Measurements from ENCODE around the gene ARHGEF6. TPM values are rescaled to one million over a fixed set of nuclear protein-coding genes. Genes with fewer than 3 reads are reported as not detected.

ARHGEF6 gene
- polyA plus RNA-seq, 1 experiment = 6.8 TPM

DNA sequence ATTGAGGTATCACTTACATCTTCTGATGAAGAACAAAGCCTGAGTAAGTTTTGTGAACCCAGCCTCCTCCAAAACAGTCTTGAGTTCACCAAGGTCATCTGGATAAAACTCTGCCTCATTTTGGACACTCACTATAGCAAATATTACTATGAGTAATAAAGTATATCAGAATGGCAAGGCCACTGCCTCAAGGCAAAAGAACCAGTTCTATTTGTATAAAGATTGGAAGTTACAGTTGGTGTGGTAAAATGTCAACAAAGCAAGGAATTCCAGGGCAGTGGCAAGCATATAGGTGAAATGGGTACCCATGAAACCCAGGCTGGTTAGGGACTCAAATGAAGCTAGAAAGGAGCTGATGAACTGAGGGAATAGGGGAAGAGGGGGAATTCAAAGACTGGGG lies 2.4 kb upstream of the ARHGEF6 start:
- H3K9me3 ChIP-seq (ENCODE audit: control insufficient read depth, insufficient read depth, low read length) = no peaks in the 10 kb centered on the region
- no peak overlapping the region for H3K4me3 ChIP-seq (ENCODE audit: low read depth, low read length)
- no peaks in the 10 kb centered on the region for H3K27me3 ChIP-seq (ENCODE audit: control insufficient read depth, insufficient read depth, low read length)
- no peak overlapping the region for H3K27ac ChIP-seq (ENCODE audit: low read depth, low read length)
- TF ChIP-seq, protein P1, sequence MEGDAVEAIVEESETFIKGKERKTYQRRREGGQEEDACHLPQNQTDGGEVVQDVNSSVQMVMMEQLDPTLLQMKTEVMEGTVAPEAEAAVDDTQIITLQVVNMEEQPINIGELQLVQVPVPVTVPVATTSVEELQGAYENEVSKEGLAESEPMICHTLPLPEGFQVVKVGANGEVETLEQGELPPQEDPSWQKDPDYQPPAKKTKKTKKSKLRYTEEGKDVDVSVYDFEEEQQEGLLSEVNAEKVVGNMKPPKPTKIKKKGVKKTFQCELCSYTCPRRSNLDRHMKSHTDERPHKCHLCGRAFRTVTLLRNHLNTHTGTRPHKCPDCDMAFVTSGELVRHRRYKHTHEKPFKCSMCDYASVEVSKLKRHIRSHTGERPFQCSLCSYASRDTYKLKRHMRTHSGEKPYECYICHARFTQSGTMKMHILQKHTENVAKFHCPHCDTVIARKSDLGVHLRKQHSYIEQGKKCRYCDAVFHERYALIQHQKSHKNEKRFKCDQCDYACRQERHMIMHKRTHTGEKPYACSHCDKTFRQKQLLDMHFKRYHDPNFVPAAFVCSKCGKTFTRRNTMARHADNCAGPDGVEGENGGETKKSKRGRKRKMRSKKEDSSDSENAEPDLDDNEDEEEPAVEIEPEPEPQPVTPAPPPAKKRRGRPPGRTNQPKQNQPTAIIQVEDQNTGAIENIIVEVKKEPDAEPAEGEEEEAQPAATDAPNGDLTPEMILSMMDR (IDR thresholded peaks at IDR 0.05; ENCODE audit: low read depth, low read length) = no peak
- CTCF ChIA-PET = no interaction called here
- POLR2A ChIA-PET = no interaction called here
- no peak for DNase-seq (ENCODE audit: low read depth, low spot score)

DNA sequence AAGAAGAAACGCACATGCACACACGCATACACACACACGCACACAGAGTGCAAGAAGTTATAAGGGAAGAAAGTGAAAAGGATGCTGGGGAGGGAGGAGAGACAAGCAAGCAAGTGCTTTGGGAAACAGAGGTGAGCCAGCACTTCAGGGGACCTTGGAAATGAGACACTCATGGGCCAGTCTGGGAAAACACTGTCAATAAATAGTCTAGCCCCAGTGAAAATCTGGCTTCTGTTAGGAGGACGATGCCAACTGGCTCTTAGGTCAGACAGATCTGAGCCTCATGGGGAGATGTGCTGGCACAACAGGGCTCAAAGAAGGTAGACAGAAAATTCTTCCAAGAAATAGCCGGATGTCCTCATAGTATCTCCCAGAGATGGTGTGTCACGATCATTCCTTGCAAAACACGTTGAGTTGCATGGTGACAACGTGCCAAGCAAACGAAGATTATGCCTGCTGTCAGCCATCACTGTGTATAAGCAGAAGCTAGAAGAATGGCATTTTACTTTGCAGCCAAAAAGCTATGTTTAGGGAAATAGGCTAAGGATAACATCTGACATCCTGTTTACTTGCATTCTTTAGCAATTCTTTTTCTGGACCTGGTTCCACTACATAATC lies 557 bp upstream of the ARHGEF6 start:
- CTCF ChIA-PET = no interaction called here
- DNase-seq (ENCODE audit: low read depth, low spot score) = no peak
- H3K27me3 ChIP-seq (ENCODE audit: control insufficient read depth, insufficient read depth, low read length) = no peaks in the 10 kb centered on the region
- POLR2A ChIA-PET = interaction anchor here (0.7 kb wide), 1 partner anchor 99 kb away, joined by 3 read pairs; the partner anchor contains the start of gene RBMX
- H3K9me3 ChIP-seq (ENCODE audit: control insufficient read depth, insufficient read depth, low read length) = no peaks in the 10 kb centered on the region
- TF ChIP-seq, protein P1 (IDR thresholded peaks at IDR 0.05; ENCODE audit: low read depth, low read length) = no peak
- H3K27ac ChIP-seq (ENCODE audit: low read depth, low read length) = peak overlapping the region; percentile 21
- no peak overlapping the region for H3K4me3 ChIP-seq (ENCODE audit: low read depth, low read length)

DNA sequence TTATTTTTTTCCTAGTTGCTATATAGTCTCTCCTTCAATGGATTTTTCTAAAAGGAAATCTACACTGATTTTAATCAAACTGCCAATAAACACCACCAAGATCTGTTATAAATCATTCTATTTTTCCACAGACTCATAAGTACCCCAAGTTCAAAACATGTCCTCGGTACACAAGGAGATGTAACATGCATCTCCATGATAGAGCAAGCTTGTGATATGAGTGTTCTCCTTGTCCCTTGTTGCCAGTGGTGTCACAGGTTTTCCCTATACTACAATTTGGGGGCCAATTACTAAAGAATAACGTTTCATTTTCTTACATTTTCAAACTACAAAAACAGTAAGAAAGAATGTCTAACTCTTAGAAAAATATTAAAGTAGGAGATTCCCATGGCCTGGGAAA lies 491 bp downstream of the ARHGEF6 start:
- Histone ChIP-seq H3K9me3 (ENCODE audit: control insufficient read depth, insufficient read depth, low read length) (no peaks in the 10 kb centered on the region), H3K27me3 (ENCODE audit: control insufficient read depth, insufficient read depth, low read length) (no peaks in the 10 kb centered on the region), H3K27ac (ENCODE audit: low read depth, low read length) (no peak overlapping the region), H3K4me3 (ENCODE audit: low read depth, low read length) (no peak overlapping the region)
- CTCF ChIA-PET = no interaction called here
- no peak for DNase-seq (ENCODE audit: low read depth, low spot score)
- POLR2A ChIA-PET = no interaction called here
- TF ChIP-seq, protein P1 (IDR thresholded peaks at IDR 0.05; ENCODE audit: low read depth, low read length) = no peak

DNA sequence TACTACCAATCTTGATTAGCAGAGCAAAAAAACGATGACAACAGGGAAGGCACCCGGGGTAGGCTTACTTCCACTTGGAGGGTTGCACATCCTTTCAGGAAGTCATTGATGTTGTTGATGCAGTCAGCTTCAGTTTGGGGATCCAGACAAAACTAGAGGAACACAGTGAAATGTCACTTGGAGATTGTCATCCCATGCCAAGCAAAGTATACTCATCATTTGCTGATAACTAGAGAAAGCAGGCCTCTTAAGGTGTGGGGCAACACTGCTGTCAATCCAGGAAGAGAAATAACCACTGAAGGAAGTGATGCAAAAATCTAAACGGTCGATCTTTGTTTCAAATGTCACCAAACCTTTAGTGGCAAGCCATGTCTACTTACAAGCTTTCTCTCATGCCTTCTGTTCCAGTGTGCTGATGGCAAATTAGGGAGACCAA lies 1.4 kb downstream of the ARHGEF6 start:
- H3K27ac ChIP-seq (ENCODE audit: low read depth, low read length) = no peak overlapping the region
- TF ChIP-seq, protein P1 (IDR thresholded peaks at IDR 0.05; ENCODE audit: low read depth, low read length) = no peak
- H3K9me3 ChIP-seq (ENCODE audit: control insufficient read depth, insufficient read depth, low read length) = no peaks in the 10 kb centered on the region
- H3K27me3 ChIP-seq (ENCODE audit: control insufficient read depth, insufficient read depth, low read length) = no peaks in the 10 kb centered on the region
- no peak overlapping the region for H3K4me3 ChIP-seq (ENCODE audit: low read depth, low read length)
- ChIA-PET POLR2A (no interaction called here), CTCF (no interaction called here)
- no peak for DNase-seq (ENCODE audit: low read depth, low spot score)

DNA sequence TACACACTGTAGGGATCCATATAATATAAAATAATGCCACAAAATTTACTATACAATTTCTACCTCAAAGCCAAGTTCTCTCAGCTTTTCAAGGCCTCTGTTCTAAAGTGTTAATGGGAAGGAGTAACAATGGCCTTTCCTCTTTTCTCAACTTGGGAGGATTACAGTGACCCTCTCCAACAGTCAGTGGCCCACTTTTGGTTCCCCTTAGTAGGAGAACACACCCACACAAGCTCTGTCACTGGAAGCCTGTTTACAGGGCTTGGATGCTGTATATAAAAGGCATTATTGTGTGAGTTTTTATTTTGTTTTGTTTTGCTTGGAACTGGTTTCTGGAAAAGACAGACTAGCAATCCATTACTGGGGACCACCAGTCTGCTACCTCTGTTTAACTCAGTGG lies 1.8 kb downstream of the ARHGEF6 start:
- no peaks in the 10 kb centered on the region for H3K9me3 ChIP-seq (ENCODE audit: control insufficient read depth, insufficient read depth, low read length)
- no peaks in the 10 kb centered on the region for H3K27me3 ChIP-seq (ENCODE audit: control insufficient read depth, insufficient read depth, low read length)
- no peak overlapping the region for H3K4me3 ChIP-seq (ENCODE audit: low read depth, low read length)
- no peak for DNase-seq (ENCODE audit: low read depth, low spot score)
- POLR2A ChIA-PET = no interaction called here
- no peak overlapping the region for H3K27ac ChIP-seq (ENCODE audit: low read depth, low read length)
- TF ChIP-seq, protein P1 (IDR thresholded peaks at IDR 0.05; ENCODE audit: low read depth, low read length) = no peak
- CTCF ChIA-PET = no interaction called here
